GM21360 (cell line): ENCODE data around the gene ZNF687.

Source experiments
- ATAC-seq: cut with Tn5 transposase; IDR thresholded peaks from one replicate; pipeline ENCODE4 v1.9.1; 2021; ENCODE audit warnings: mild to moderate bottlenecking, moderate library complexity; ENCODE audit not compliant: unreplicated experiment

Gene ZNF687

GRCh38 chr1:151312411-151312810 lies 30.3 kb downstream of the ZNF687 start:
- no peak for ATAC-seq

GRCh38 chr1:151312826-151313225 lies 30.7 kb downstream of the ZNF687 start:
- no peak for ATAC-seq

- no peak for ATAC-seq
Measured at GRCh38 chr1:151313501-151313900, 31.4 kb downstream of the ZNF687 start.

- ATAC-seq = no peak
Measured at GRCh38 chr1:151314137-151314875, 32.2 kb downstream of the ZNF687 start.

GRCh38 chr1:151315565-151316235 lies 33.6 kb downstream of the ZNF687 start:
- no peak for ATAC-seq

GRCh38 chr1:151318975-151319374 lies 36.9 kb downstream of the ZNF687 start:
- no peak for ATAC-seq

GRCh38 chr1:151324390-151324930 lies 42.4 kb downstream of the ZNF687 start:
- no peak for ATAC-seq

GRCh38 chr1:151325231-151325630 lies 43.1 kb downstream of the ZNF687 start:
- ATAC-seq = no peak

- ATAC-seq = no peak
Measured at GRCh38 chr1:151325646-151326429, 43.7 kb downstream of the ZNF687 start.

GRCh38 chr1:151326619-151327222 lies 44.6 kb downstream of the ZNF687 start:
- ATAC-seq = no peak

- ATAC-seq = peak; percentile 80
Measured at GRCh38 chr1:151327223-151327902, 45.3 kb downstream of the ZNF687 start, which contains the start of gene PI4KB. TSS of gene PI4KB (minus strand) at chr1:151327416. CDS start at chr1:151316481, 10,935 bp downstream.

- no peak for ATAC-seq
Measured at GRCh38 chr1:151327903-151328674, 46.0 kb downstream of the ZNF687 start.

- no peak for ATAC-seq
Measured at GRCh38 chr1:151334822-151335221, 52.7 kb downstream of the ZNF687 start.

- no peak for ATAC-seq
Measured at GRCh38 chr1:151336556-151336955, 54.5 kb downstream of the ZNF687 start.

GRCh38 chr1:151340870-151341754 lies 59.0 kb downstream of the ZNF687 start:
- no peak for ATAC-seq
